K562 (cell line): ENCODE results near the gene HDAC7. TPM values are rescaled to one million over a fixed set of nuclear protein-coding genes. Genes with fewer than 3 reads are reported as not detected.

Experiments used
- ELF2 ChIP-seq: fragments of 250-450 bp; sonication (Bioruptor Pico); IDR thresholded peaks from 2 replicates; pipeline ENCODE4 v1.5.0; 2021; ENCODE audit warnings: mild to moderate bottlenecking
- FOXA1 ChIP-seq: fragments of 450-650 bp; IDR thresholded peaks from 2 replicates; pipeline ENCODE4 v1.6.1; 2016; ENCODE audit warnings: mild to moderate bottlenecking, borderline replicate concordance
- HMG20A ChIP-seq: fragments of 450-650 bp; formaldehyde crosslinking; conservative IDR thresholded peaks from 2 replicates; pipeline ENCODE4 v1.4.0; 2020; ENCODE audit warnings: mild to moderate bottlenecking, mixed read lengths
- PHF8 ChIP-seq: fragments of 200-600 bp; sonication (generic); IDR thresholded peaks from 2 replicates; pipeline ENCODE4 v1.6.1; 2012; ENCODE audit warnings: mixed run types, mild to moderate bottlenecking, inconsistent platforms, low read length, moderate library complexity, borderline replicate concordance
- TEAD1 ChIP-seq, 2 experiments: fragments of 450-650 bp in 1 of 2; sonication (generic) in 1 of 2; formaldehyde crosslinking; IDR thresholded peaks; 2 replicates each; pipeline versions ENCODE4 v1.4.0 to v1.8.0; 2020 to 2022; ENCODE audit warnings: mild to moderate bottlenecking in 2 of 2, missing genetic modification reagents in 1 of 2
- polyA plus RNA-seq, 8 experiments: library from polyadenylated mRNA; depleted of rRNA in 4 of 8; stranded (reverse) in 5 of 8; unstranded in 3 of 8; fragments of >200 nt; fragmentation: Nextera tagmentation in 2 of 8; fragmentation: Illumina TruSeq in 1 of 8; extraction: Ambion mirVana in 2 of 8; extraction: Trizol in 1 of 8; gene quantifications; 2 replicates each; pipeline versions ENCODE4 v1.2.1 to v1.2.3, GENCODE V29; 2011 to 2014; ENCODE audit warnings: inconsistent platforms in 1 of 8, missing spikeins in 1 of 8
- total RNA-seq, 7 experiments: library from RNA; depleted of rRNA in 6 of 7; stranded (reverse); fragments of >200 nt in 6 of 7; fragmentation: Illumina TruSeq in 2 of 7; extraction: Trizol in 2 of 7; gene quantifications; 2 replicates each; pipeline versions ENCODE4 v1.2.1 to v1.2.3, GENCODE V29; 2011 to 2021; ENCODE audit warnings: low replicate concordance in 1 of 7
- TF ChIP-seq, protein P1 (sequence below), 2 experiments: fragments of 450-650 bp in 1 of 2; sonication (generic) in 1 of 2; formaldehyde crosslinking in 1 of 2; IDR thresholded peaks; 2 replicates each; pipeline versions ENCODE4 v1.7.1 to v1.9.0; 2016 to 2022; ENCODE audit warnings: inconsistent platforms in 1 of 2, mild to moderate bottlenecking in 1 of 2, missing genetic modification reagents in 1 of 2
- TF ChIP-seq, protein P2 (sequence below): fragments of 250-450 bp; sonication (Bioruptor Pico); IDR thresholded peaks from 2 replicates; pipeline ENCODE4 v1.9.0; 2021; ENCODE audit warnings: mild to moderate bottlenecking, inconsistent platforms
- TF ChIP-seq, protein P3 (sequence below), 2 experiments: fragments of 450-650 bp in 1 of 2; sonication (generic) in 1 of 2; formaldehyde crosslinking; conservative IDR thresholded peaks; 2 replicates each; pipeline versions ENCODE4 v1.4.0 to v1.8.1; 2020 to 2022; ENCODE audit warnings: mild to moderate bottlenecking in 1 of 2, missing genetic modification reagents in 1 of 2
- TF ChIP-seq, protein P4 (sequence below): sonication (generic); formaldehyde crosslinking; IDR thresholded peaks from 2 replicates; pipeline ENCODE4 v1.8.0; 2022; ENCODE audit warnings: mild to moderate bottlenecking, missing genetic modification reagents

HDAC7 gene
- total and polyA plus RNA-seq, 9 of the 15 experiments (the other 6 are each of a cell fraction or from before 2014, with no cell fraction given): 2.5 to 129 (median 31.1) TPM

DNA sequence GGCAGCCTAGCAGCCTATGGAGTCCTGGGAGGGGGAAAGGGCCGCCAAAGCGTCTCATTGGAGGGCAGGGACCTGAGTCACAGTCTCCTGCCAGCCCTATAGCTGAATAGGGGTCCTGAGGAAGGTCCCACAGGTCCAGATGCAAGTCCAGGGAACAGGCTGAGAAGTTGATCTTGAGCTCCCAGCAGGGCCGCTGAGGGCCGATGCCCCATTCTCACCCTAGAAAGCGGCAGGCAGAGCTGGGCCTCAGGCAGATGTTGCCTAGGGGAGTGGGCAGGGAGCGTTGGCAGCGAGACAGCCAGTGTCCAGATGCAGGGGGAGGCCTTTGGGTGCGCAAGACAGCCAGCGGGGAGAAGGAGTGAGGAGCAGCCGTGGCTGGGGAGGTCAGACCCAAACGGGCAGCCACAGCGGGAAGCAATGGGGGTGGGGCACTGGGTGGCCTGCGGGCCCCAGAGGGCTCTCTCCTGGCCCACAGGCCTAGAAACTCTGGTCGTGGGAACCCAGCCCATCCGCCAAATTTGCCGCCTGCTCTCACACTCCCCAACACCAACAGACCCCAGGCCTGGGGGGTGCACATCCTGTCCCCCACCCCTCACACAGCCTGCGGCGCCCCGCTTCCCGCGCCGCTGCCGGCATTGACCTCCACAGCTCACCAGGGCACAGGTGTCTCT, 1.1 kb downstream of the HDAC7 start (continued):
- TF ChIP-seq, protein P1, sequence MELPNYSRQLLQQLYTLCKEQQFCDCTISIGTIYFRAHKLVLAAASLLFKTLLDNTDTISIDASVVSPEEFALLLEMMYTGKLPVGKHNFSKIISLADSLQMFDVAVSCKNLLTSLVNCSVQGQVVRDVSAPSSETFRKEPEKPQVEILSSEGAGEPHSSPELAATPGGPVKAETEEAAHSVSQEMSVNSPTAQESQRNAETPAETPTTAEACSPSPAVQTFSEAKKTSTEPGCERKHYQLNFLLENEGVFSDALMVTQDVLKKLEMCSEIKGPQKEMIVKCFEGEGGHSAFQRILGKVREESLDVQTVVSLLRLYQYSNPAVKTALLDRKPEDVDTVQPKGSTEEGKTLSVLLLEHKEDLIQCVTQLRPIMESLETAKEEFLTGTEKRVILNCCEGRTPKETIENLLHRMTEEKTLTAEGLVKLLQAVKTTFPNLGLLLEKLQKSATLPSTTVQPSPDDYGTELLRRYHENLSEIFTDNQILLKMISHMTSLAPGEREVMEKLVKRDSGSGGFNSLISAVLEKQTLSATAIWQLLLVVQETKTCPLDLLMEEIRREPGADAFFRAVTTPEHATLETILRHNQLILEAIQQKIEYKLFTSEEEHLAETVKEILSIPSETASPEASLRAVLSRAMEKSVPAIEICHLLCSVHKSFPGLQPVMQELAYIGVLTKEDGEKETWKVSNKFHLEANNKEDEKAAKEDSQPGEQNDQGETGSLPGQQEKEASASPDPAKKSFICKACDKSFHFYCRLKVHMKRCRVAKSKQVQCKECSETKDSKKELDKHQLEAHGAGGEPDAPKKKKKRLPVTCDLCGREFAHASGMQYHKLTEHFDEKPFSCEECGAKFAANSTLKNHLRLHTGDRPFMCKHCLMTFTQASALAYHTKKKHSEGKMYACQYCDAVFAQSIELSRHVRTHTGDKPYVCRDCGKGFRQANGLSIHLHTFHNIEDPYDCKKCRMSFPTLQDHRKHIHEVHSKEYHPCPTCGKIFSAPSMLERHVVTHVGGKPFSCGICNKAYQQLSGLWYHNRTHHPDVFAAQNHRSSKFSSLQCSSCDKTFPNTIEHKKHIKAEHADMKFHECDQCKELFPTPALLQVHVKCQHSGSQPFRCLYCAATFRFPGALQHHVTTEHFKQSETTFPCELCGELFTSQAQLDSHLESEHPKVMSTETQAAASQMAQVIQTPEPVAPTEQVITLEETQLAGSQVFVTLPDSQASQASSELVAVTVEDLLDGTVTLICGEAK (IDR thresholded peaks at IDR 0.05): no peak
- TF ChIP-seq, protein P1 (CRISPR knock-in tag; IDR thresholded peaks at IDR 0.05): no peak
- TF ChIP-seq, protein P2, sequence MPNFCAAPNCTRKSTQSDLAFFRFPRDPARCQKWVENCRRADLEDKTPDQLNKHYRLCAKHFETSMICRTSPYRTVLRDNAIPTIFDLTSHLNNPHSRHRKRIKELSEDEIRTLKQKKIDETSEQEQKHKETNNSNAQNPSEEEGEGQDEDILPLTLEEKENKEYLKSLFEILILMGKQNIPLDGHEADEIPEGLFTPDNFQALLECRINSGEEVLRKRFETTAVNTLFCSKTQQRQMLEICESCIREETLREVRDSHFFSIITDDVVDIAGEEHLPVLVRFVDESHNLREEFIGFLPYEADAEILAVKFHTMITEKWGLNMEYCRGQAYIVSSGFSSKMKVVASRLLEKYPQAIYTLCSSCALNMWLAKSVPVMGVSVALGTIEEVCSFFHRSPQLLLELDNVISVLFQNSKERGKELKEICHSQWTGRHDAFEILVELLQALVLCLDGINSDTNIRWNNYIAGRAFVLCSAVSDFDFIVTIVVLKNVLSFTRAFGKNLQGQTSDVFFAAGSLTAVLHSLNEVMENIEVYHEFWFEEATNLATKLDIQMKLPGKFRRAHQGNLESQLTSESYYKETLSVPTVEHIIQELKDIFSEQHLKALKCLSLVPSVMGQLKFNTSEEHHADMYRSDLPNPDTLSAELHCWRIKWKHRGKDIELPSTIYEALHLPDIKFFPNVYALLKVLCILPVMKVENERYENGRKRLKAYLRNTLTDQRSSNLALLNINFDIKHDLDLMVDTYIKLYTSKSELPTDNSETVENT (CRISPR knock-in tag): no peak
- TF ChIP-seq FOXA1 (no peak), TEAD1 (CRISPR knock-in tag; IDR thresholded peaks at IDR 0.05) (no peak), ELF2 (CRISPR knock-in tag) (no peak; the same call in 1 of the 2 replicates), HMG20A (CRISPR knock-in tag) (no peak), PHF8 (no peak)
- TF ChIP-seq, protein P3, sequence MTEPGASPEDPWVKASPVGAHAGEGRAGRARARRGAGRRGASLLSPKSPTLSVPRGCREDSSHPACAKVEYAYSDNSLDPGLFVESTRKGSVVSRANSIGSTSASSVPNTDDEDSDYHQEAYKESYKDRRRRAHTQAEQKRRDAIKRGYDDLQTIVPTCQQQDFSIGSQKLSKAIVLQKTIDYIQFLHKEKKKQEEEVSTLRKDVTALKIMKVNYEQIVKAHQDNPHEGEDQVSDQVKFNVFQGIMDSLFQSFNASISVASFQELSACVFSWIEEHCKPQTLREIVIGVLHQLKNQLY (CRISPR knock-in tag; conservative IDR thresholded peaks at IDR 0.05): no peak
- TF ChIP-seq, protein P4, sequence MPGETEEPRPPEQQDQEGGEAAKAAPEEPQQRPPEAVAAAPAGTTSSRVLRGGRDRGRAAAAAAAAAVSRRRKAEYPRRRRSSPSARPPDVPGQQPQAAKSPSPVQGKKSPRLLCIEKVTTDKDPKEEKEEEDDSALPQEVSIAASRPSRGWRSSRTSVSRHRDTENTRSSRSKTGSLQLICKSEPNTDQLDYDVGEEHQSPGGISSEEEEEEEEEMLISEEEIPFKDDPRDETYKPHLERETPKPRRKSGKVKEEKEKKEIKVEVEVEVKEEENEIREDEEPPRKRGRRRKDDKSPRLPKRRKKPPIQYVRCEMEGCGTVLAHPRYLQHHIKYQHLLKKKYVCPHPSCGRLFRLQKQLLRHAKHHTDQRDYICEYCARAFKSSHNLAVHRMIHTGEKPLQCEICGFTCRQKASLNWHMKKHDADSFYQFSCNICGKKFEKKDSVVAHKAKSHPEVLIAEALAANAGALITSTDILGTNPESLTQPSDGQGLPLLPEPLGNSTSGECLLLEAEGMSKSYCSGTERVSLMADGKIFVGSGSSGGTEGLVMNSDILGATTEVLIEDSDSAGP (CRISPR knock-in tag): no peak
